ENCODE measurements around the gene SBK3.
"Not testable (repeated sequence)": the region's sequence is repeated elsewhere in the genome, so short reads cannot be mapped to it uniquely, and the experiment has no call there.

Gene SBK3

DNA sequence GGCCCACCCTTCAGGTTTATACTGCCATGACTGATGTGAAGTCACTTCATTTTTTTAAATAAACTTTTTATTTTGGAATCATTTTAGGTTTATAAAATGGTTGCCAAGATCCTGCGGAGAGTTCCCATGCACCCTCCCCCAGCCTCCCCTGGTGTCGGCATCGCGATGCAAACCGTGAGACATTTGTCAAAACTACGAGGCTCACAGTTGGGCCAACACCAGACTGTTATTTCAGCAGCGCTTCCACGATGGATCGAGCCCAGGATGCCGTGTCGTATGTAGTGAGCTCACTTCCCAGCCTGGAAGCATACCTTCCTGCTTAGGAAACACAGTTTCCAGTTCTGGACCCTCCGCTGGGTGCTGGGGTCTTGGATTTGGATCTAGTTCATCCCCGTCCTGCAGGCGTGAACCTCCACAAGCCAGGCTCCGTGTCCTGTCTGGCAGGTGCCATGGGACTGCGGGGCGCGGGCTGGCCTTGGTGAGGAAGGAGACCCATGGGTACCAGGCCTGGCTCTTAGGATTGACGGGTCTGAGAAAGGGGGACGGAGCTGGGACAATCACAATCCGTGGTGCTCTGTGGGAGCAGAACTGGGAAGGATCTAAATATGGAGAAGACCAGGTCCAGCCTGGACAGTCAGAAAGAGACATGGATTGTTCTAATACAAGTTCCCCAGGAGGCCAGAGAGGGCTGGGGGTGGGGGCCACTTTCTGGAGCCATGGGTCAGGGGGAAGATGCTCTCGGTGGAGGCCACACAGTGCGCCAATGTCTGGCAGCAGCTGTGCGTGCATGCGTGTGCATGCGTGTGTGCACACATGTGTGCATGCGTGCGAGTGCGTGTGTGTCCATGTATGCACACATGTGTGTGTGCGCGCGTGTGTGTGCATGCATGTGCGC lies 6.0 kb downstream of the SBK3 start:
- H3K27ac ChIP-seq (ENCODE audit: low read depth, low read length), result no peak overlapping the region
- no peaks in the 10 kb centered on the region for H3K36me3 ChIP-seq (ENCODE audit: insufficient read depth, low read length)
- no peaks in the 10 kb centered on the region for H3K27me3 ChIP-seq (ENCODE audit: insufficient read depth, low read length)

DNA sequence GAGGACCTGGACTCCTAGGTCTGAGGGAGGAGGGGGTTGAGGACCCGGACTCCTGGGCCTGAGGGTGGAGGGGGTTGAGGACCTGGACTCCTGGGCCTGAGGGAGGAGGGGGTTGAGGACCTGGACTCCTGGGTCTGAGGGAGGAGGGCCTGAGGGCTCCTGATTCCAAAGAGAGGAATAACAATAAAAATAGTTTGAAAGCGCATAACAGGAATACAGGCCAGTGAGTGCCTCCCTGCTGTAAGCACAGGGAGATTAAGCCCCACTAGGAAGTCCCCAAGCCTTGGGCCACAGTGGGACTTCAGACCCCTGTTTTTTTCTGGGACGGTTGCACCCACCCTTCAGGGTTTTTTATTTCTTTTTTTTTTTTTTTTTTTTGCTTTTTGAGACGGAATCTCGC lies 7.2 kb downstream of the SBK3 start:
- Histone ChIP-seq H3K27me3 (ENCODE audit: insufficient read depth, low read length) (no peaks in the 10 kb centered on the region), H3K36me3 (ENCODE audit: insufficient read depth, low read length) (no peaks in the 10 kb centered on the region), H2AFZ (ENCODE audit: low read length, unreplicated experiment) (no peak overlapping the region), H3K27ac (ENCODE audit: low read depth, low read length) (no peak overlapping the region), H3K79me2 (ENCODE audit: control insufficient read depth, insufficient read depth, low read length, unreplicated experiment) (no peaks in the 10 kb centered on the region), H3K4me1 (ENCODE audit: control insufficient read depth, insufficient read depth, low read length, unreplicated experiment) (no peaks in the 10 kb centered on the region), H3K4me3 (ENCODE audit: low read depth, low read length) (no peak overlapping the region)

More for the DNA sequence above, 6.0 kb downstream of the SBK3 start:
- Histone ChIP-seq H2AFZ (ENCODE audit: low read length, unreplicated experiment) (no peak overlapping the region), H3K4me3 (ENCODE audit: low read depth, low read length) (no peak overlapping the region), H3K4me1 (ENCODE audit: control insufficient read depth, insufficient read depth, low read length, unreplicated experiment) (no peaks in the 10 kb centered on the region), H3K79me2 (ENCODE audit: control insufficient read depth, insufficient read depth, low read length, unreplicated experiment) (no peaks in the 10 kb centered on the region)

DNA sequence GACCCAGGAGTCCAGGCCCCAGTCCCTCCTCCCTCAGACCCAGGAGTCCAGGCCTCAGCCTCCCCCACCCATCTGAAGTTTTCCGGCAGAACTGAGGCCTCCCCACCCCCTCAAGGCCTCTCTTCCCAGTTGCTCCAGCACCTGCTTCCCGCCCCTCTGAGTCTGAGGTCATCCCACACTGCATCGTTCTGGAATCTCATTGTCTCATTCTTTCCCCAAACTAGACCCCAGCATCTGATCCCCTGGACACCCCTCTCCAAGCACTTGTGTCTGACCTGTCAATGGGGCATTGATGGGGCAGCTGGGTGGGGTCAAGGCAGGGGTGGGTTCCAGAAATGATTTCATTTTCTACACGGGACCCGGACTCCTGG lies 7.6 kb downstream of the SBK3 start:
- no peak overlapping the region for H3K27ac ChIP-seq (ENCODE audit: low read depth, low read length)
- H3K27me3 ChIP-seq (ENCODE audit: insufficient read depth, low read length), result no peaks in the 10 kb centered on the region
- H2AFZ ChIP-seq (ENCODE audit: low read length, unreplicated experiment), result no peak overlapping the region

DNA sequence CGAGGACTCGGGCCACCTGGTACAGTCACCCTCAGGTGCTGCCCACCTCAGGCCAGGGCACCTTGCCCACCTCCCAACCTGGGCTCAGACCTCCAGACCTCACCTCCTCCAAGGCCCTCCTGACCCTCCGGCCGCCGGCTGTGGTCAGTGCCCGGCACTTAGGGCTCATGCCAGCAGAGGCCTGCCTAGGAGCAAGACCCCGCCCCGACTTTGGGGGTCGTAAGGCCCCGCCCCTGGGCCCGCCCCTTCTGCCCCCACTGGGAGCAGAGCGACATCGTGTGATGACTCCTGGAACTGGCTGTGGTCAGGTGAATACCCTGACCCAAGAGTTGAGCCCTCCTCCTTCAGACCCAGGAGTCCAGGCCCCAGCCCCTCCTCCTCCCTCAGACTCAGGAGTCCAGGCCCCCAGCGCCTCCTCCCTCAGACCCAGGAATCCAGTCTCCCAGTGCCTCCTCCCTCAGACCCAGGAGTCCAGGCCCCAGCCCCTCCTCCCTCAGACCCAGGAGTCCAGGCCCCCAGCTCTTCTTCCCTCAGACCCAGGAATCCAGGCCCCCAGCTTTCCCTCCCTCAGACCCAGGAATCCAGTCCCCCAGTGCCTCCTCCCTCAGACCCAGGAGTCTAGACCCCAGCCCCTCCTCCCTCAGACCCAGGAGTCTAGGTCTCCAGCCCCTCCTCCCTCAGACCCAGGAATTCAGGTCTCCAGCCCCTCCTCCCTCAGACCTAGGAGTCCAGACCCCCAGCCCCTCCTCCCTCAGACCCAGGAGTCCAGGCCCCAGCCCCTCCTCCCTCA lies 8.2 kb downstream of the SBK3 start, which contains the start of gene SBK2:
SBK2 (minus strand) TSS at position 183 of the 790 bp plus-strand sequence. CDS start 839 bp downstream, outside the sequence.
- no peak within 1 kb of the TSS for H3K4me3 ChIP-seq (ENCODE audit: low read depth, low read length)
- H3K4me1 ChIP-seq (ENCODE audit: control insufficient read depth, insufficient read depth, low read length, unreplicated experiment), result no peaks in the 10 kb centered on the region
- H3K79me2 ChIP-seq (ENCODE audit: control insufficient read depth, insufficient read depth, low read length, unreplicated experiment), result no peaks in the 10 kb centered on the region

More for the DNA sequence above, 7.6 kb downstream of the SBK3 start:
- Histone ChIP-seq H3K79me2 (ENCODE audit: control insufficient read depth, insufficient read depth, low read length, unreplicated experiment) (no peaks in the 10 kb centered on the region), H3K4me1 (ENCODE audit: control insufficient read depth, insufficient read depth, low read length, unreplicated experiment) (no peaks in the 10 kb centered on the region), H3K4me3 (ENCODE audit: low read depth, low read length) (no peak overlapping the region), H3K36me3 (ENCODE audit: insufficient read depth, low read length) (no peaks in the 10 kb centered on the region)

DNA sequence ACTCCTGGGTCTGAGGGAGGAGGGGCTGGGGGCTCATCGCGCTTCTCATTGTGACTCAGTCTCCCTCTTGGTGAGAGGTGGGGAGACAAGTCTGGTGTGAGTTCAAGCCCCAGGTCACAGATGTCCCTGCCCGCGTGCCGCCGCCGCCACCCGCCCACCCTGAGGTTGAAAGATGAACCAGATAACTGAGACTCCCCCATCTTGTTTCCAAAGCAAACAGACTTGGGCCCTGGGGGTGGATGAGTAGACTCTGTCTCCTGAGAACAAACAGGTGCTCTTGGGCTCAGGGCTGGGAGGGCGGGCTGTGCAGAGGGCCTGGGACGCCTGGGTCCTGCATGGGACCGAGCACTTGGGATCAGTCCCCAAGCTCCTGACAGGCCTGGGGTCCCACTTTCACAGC lies 9.0 kb downstream of the SBK3 start:
- H2AFZ ChIP-seq (ENCODE audit: low read length, unreplicated experiment), result no peak overlapping the region
- no peaks in the 10 kb centered on the region for H3K27me3 ChIP-seq (ENCODE audit: insufficient read depth, low read length)
- no peak overlapping the region for H3K4me3 ChIP-seq (ENCODE audit: low read depth, low read length)
- no peak overlapping the region for H3K27ac ChIP-seq (ENCODE audit: low read depth, low read length)
- no peaks in the 10 kb centered on the region for H3K36me3 ChIP-seq (ENCODE audit: insufficient read depth, low read length)
- H3K79me2 ChIP-seq (ENCODE audit: control insufficient read depth, insufficient read depth, low read length, unreplicated experiment), result no peaks in the 10 kb centered on the region
- no peaks in the 10 kb centered on the region for H3K4me1 ChIP-seq (ENCODE audit: control insufficient read depth, insufficient read depth, low read length, unreplicated experiment)

More for the DNA sequence above, 8.2 kb downstream of the SBK3 start, which contains the start of gene SBK2:
- no peaks in the 10 kb centered on the region for H3K36me3 ChIP-seq (ENCODE audit: insufficient read depth, low read length)
- H2AFZ ChIP-seq (ENCODE audit: low read length, unreplicated experiment), result no peak within 1 kb of the TSS
- H3K27ac ChIP-seq (ENCODE audit: low read depth, low read length), result no peak within 1 kb of the TSS
- no peaks in the 10 kb centered on the region for H3K27me3 ChIP-seq (ENCODE audit: insufficient read depth, low read length)

DNA sequence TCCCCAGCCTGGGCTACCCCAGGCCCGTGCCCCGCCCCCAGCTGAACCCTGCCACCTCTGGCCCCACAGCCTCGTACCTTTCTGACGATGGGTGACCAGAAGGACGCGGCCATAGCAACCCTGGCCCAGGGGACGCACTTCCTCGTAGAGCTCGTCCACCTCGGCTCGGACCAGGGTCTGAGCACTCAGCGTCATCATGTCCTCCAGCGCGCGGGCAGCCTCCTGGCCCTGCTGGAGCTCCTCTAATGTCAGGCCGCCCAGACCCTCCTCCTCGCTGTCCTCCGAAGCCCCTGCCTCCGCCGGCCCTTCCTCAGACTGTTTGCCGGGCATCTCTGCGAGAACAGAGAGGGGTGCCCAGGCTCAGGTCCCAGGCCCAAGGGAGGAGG lies 9.4 kb downstream of the SBK3 start:
- H3K27me3 ChIP-seq (ENCODE audit: insufficient read depth, low read length), result no peaks in the 10 kb centered on the region
- no peaks in the 10 kb centered on the region for H3K36me3 ChIP-seq (ENCODE audit: insufficient read depth, low read length)
- H3K27ac ChIP-seq (ENCODE audit: low read depth, low read length), result no peak overlapping the region
- no peak overlapping the region for H2AFZ ChIP-seq (ENCODE audit: low read length, unreplicated experiment)
- H3K4me1 ChIP-seq (ENCODE audit: control insufficient read depth, insufficient read depth, low read length, unreplicated experiment), result no peaks in the 10 kb centered on the region
- no peaks in the 10 kb centered on the region for H3K79me2 ChIP-seq (ENCODE audit: control insufficient read depth, insufficient read depth, low read length, unreplicated experiment)
- no peak overlapping the region for H3K4me3 ChIP-seq (ENCODE audit: low read depth, low read length)

DNA sequence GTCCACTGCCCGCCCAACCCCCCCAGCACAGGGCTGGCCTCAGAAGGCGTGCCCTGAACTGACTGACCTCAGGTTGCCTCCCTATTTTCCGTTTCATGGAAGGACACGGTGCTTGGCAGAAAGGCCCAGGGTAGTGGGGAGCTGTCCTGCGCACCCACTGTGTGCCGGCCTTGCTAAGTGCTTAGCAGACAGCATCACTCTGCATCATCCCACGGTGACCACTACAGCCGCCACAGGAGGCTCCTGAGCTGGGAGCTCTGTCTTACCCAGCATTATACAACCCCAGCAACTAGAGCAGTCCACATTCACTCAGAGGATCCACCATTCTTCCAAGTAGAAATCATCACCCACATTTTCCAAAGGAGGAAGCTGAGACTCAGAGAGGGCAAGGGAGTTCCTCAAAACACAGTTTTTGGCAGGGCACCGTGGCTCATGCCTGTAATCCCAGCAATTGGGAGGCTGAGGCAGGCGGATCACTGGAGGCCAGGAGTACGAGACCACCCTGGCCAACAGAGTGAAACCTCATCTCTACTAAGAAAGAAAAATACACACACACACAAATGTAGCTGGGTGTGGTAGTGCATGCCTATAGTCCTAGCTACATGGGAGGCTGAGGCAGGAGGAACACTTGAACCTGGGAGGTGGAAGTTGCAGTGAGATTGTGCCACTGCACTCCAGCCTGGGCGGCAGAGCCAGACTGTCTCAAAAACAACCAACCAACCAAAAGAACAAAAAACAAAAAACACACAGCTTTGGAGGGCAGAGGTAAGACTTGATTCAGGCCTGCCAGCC lies 10.0 kb downstream of the SBK3 start:
- no peak overlapping the region for H3K4me3 ChIP-seq (ENCODE audit: low read depth, low read length)
- H3K79me2 ChIP-seq (ENCODE audit: control insufficient read depth, insufficient read depth, low read length, unreplicated experiment), result no peaks in the 10 kb centered on the region
- no peaks in the 10 kb centered on the region for H3K4me1 ChIP-seq (ENCODE audit: control insufficient read depth, insufficient read depth, low read length, unreplicated experiment)
- H3K27me3 ChIP-seq (ENCODE audit: insufficient read depth, low read length), result no peaks in the 10 kb centered on the region
- no peak overlapping the region for H3K27ac ChIP-seq (ENCODE audit: low read depth, low read length)
- no peak overlapping the region for H2AFZ ChIP-seq (ENCODE audit: low read length, unreplicated experiment)
- no peaks in the 10 kb centered on the region for H3K36me3 ChIP-seq (ENCODE audit: insufficient read depth, low read length)

DNA sequence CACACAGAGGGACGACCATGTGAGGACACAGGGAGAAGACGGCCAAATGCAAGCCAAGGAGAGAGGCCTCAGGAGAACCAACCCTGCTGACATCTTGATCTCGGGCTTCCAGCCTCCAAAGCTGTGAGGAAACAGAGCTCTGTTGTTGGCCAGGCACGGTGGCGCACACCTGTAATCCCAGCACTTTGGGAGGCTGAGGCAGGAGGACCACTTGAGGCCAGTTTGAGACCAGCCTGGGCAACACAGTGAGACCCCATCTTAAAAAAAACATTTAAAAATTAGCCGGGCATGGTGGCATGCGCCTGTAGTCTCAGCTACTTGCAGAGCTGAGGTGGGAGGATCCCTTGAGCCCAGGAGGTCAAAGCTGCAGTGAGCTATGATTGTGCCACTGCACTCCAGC lies 11.1 kb downstream of the SBK3 start:
- H3K79me2 ChIP-seq (ENCODE audit: control insufficient read depth, insufficient read depth, low read length, unreplicated experiment); H3K27me3 ChIP-seq (ENCODE audit: insufficient read depth, low read length); H2AFZ ChIP-seq (ENCODE audit: low read length, unreplicated experiment); H3K27ac ChIP-seq (ENCODE audit: low read depth, low read length); H3K4me3 ChIP-seq (ENCODE audit: low read depth, low read length); H3K36me3 ChIP-seq (ENCODE audit: insufficient read depth, low read length); H3K4me1 ChIP-seq (ENCODE audit: control insufficient read depth, insufficient read depth, low read length, unreplicated experiment): not testable (repeated sequence)

DNA sequence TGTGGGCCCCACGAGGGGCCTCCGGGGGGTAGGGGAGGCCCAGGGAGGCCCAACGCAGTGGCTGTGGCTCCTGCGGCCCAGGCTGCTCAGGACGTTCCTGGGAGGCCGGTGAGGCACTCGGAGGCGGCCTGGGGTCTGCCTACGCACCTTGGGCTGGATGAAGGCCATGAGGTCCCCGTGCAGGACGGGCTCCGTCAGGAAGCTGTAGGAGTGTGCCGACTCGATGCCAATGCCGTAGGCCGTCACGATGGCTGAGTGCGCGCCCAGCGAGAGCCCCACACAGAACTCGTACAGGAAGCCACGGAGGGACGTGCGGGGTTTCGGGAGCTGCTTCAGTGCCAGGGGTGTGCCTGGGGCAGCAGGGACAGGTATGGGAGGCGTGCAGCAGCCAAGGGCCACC lies 14.3 kb downstream of the SBK3 start:
- Histone ChIP-seq H2AFZ (ENCODE audit: low read length, unreplicated experiment) (no peak overlapping the region), H3K27me3 (ENCODE audit: insufficient read depth, low read length) (no peaks in the 10 kb centered on the region; the same call in 1 of the 2 replicates), H3K36me3 (ENCODE audit: insufficient read depth, low read length) (no peaks in the 10 kb centered on the region), H3K4me3 (ENCODE audit: low read depth, low read length) (no peak overlapping the region), H3K27ac (ENCODE audit: low read depth, low read length) (no peak overlapping the region), H3K79me2 (ENCODE audit: control insufficient read depth, insufficient read depth, low read length, unreplicated experiment) (no peaks in the 10 kb centered on the region), H3K4me1 (ENCODE audit: control insufficient read depth, insufficient read depth, low read length, unreplicated experiment) (no peaks in the 10 kb centered on the region)

DNA sequence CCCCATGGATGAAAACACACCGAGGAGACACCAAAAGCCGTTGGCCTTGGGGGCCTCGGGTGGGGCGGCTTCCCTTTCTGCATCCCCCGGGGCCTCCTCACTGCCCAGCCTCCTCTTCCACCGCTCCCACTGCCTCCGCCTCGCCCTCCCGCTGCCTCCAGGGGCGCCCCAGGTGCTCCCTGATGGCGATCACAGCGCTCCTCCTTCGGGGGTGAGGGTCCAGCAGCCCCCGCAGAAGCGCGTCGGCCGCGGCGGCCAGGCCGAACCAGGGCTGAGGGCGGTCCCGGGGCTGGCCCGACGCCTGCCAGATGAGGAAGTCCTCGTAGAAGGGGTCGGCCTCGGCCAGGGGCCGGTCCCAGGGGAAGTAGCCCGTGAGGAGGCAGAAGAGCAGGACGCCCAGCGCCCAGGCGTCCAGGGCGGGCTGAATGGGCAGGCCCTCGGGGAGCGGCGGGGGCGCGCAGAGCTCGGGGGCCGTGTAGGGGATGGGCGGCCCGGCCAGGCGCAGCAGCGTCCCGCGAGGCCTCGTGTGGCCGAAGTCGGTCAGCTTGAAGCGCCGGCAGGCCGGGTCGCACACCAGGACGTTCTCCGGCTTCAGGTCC lies 15.6 kb downstream of the SBK3 start:
- Histone ChIP-seq H3K27me3 (ENCODE audit: insufficient read depth, low read length) (no peaks in the 10 kb centered on the region; the same call in 1 of the 2 replicates), H3K27ac (ENCODE audit: low read depth, low read length) (no peak overlapping the region), H3K4me3 (ENCODE audit: low read depth, low read length) (no peak overlapping the region), H3K4me1 (ENCODE audit: control insufficient read depth, insufficient read depth, low read length, unreplicated experiment) (no peaks in the 10 kb centered on the region), H3K79me2 (ENCODE audit: control insufficient read depth, insufficient read depth, low read length, unreplicated experiment) (no peaks in the 10 kb centered on the region), H2AFZ (ENCODE audit: low read length, unreplicated experiment) (no peak overlapping the region), H3K36me3 (ENCODE audit: insufficient read depth, low read length) (no peaks in the 10 kb centered on the region)

All from ACC112 (cell line).